Measurements from ENCODE around the gene CACNA1E.

- no peak for TF ChIP-seq CTCF (IDR thresholded peaks at IDR 0.05; ENCODE audit: low read depth, low read length)
- TF ChIP-seq MAX (IDR thresholded peaks at IDR 0.05; ENCODE audit: low read depth, low read length) = peak; percentile 69
Measured at GRCh38 chr1:181508486-181509165, 25.3 kb downstream of the CACNA1E start.
